Measurements from ENCODE around the gene TMEM238.

The TMEM238 gene

GRCh38 chr19:55376241-55376933 is 7.7 kb downstream of the TMEM238 start, which contains the start of gene TMEM190:
Gene TMEM190 (plus strand): TSS chr19:55376826. CDS start chr19:55376854, 28 bp downstream.
- DNase-seq: no peak

DNA sequence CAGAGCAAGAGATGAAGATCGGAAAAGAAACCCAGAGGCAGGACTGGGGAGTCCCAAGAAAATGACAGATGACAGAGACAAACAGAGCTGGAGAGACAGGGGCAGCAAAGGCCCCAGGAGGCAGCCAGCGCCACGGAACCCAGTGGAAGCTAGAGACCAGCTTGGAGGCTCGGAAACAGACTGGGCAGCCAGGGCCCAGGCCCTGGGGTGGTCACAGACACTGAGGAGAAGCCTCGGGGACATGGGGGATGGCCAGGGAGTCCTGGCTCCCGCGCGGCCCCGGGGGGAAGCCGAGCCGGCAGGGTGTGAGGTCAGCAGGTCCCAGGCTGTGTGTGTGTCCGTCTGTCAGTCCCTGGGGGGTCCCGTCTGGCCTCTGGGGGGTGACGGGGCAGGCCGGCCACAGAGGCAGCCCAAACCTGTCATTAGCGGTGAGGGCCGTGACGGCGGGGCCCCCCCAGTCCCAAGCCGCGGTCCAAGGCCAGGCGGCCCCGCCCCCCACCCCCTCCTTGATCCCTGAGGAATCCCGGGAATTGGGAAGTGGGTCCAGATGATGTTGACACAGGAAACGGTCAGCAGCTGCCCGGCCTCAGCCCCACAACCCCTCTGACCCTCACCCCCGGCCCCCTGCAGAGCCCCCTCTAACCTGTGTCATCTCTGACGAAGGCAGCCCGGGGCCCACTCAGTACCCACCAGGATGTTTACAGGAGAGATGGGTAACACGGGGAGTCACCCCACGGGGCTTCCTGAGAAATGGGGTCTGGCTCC is 9.9 kb downstream of the TMEM238 start:
- no peak for DNase-seq

- DNase-seq: no peak
These were observed 10.6 kb downstream of the TMEM238 start for GRCh38 chr19:55373306-55373992.

DNA sequence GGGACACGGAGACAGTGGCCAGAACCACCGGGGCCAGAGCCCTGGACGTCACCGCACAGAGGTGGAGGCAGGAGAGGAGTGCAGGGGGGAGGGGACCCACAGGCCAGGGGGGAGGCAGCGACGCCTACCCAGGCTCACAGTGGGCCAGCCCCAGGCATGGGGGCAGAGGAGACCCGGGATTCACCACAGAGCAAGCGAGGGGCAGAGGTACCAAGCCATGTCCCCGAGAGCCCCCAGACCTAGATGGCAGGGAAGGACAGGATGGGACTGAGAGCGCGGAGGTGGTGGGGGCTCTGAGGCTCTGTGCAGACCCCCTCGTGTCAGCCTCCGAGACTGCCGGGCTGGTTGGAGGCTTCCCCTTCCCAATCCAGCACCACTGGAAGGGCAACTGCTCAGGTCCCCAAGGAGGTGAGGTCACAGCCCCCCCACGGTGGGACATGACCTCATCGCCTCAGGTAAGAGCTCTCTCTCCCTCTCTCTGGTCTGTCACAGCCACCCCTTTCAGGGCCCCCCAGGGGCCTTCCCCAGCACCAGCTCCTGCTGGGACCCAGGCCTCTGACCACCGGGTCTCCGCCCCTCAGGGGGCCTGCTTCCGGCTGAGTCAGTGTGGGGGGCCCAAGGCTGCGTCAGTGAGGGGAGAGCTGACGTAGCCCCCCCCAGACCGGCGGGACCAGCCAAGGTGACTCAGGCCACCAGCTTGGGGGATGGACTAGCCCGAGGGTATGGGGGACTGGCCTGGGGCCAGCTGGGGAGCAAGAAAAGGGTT is 11.6 kb downstream of the TMEM238 start:
- DNase-seq: no peak

DNA sequence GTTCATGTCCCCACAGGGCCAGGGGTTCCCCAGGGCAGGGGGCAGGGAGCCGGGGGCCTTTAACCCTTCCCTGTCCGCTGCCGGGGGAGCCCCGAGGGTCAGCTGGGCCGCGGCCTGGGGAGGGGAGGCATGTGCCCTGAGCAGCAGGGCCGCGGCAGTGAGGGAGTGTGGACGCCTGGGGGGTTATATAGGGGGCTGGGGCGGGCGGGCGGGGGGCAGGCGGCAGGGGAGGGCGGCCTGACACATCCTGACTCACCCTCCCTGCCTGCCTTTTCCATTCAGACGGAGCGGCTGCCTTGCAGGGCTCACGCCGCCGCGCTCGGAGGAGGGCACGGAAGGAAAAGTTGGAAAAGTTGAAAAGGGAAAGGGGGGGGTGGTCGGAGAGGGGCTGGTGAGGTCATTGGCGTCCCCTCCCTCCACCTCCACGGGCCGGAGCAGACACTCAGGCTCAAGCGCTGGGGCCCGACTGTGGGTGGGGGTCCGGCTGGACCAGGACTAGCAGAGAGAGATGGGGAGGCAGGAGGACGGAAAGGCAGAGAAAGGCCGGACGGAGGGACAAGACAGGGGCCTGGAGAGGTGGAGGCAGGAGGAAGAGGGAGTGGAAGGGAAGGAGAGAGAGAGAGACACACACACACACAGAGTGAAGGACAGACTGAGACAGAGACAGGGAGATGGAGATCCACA is 13.6 kb downstream of the TMEM238 start, which contains the start of gene IL11:
IL11 (minus strand) TSS at position 159 of the 684 bp plus-strand sequence; CDS start at position 6, 153 bp downstream.
- no peak for DNase-seq

DNA sequence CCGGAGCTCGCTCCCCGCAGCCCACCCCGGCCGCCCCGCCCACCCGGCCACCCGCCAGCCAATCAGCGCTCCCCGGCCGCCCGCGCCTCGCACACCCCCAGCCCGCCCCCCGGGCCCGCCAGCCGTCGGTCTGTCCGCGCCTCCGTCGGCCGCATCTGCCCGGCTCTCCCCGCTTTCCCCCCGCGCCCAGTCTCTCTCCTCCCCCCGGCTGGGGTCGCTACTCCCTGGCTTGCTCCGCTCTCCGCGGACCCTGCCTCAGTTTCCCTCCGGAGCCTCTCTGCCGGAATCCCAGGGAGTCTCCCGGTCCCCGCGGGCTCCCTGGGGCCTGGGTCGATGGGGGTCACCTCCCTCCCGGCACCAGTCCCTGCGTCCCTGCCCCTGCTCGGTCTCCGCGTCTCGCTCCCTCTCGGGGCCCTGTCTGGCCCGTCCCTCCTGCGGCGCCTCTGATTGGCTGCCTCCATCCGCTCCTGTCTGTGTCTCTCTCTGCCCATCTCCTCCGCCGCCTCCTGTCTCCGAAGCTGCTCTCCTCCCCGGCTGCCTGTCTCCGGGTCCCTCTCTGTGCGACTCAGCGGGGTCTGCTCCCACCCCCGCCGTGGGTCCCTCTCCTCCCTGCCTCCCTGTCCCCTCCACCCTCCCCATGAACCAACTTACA is 14.3 kb downstream of the TMEM238 start:
- DNase-seq: no peak

DNA sequence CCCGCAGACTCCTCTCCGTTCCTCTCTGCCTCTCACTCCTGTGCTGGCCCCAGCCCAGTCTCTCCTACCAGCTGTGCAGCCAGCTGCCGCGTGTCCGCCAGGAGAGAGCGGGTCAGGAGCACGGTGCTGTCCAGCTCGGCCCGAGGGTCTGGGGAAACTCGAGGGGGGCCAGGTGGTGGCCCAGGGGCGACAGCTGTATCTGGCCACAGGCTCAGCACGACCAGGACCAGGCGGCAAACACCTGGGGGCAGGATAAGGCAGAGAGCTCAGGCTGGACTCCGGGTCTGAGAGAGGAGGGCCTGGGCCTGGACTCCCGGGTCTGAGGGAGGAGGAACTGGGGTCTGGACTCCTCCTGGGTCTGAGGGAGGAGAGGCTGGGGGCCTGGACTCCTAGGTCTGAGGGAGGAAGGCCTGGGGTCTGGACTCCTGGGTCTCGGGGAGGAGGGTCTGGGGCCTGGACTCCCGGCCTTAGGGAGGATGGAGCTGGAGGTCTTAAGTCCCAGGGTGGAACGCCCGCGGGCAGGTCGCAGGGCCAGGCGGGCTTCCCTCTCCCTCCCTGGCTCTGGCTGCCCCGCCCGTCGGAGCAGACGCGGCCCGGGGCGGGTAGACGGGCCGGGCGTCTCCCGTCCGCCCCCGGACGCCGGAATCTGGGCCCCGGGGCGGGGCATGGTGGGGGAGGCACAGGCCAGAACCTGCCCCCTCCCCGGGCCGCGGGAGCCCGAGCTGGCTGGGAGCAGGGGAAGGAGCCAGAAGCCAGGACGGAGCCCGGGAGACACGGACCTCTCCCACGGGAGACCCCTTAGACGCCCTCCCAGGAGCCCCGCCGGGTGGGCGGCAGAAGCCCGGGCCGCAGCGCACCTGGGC is 15.2 kb downstream of the TMEM238 start:
- DNase-seq: no peak

GRCh38 chr19:55368106-55368505 is 16.0 kb downstream of the TMEM238 start:
- DNase-seq: no peak

DNA sequence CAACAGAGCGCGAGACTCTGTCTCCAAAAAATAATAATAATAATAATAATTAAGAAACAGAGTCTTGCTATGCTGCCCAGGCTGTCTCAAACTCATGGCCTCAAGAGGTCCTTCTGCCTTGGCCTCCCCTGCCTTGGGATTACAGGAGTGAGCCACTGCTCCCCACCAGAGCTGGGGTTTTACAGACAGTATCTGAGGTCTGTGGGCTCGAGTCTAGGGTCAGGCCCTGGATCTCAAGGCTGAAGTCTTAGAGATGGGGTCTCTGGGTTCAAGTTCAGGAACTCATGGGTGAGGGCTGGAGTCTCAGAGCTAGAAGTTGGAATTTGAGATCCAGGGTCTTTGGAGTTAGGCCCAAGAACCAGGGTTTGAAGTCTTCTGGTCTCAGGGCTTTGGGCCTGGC is 17.3 kb downstream of the TMEM238 start:
- no peak for DNase-seq

GRCh38 chr19:55365964-55366363 is 18.1 kb downstream of the TMEM238 start:
- DNase-seq: no peak

GRCh38 chr19:55365245-55365644 is 18.8 kb downstream of the TMEM238 start:
- DNase-seq: no peak

- DNase-seq: no peak
These were observed 20.9 kb downstream of the TMEM238 start, which contains the start of gene GARIN5B for GRCh38 chr19:55362990-55363716. Gene GARIN5B (minus strand): TSS chr19:55363260. CDS start chr19:55363066, 194 bp downstream.

- DNase-seq: no peak
These were observed 21.7 kb downstream of the TMEM238 start for GRCh38 chr19:55362174-55362989.

DNA sequence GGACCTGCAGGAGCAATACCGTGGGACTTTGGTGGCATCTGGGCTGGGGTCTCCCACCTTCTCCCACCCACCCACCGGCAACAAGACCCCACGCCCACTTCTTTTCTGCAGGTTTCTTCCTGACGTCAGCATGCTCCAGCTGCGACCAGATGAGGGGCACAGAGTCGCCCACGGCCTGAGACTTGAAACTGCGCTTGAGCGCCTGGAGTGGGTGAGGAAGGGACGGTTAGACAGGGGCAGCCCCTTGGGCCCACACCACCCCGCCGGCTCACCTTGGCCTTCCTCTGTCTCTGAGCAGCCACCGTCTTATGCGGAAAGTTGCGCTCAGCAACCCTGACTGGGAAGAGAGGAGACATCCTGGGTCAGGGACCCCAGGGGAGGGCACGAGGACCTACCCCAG is 23.2 kb downstream of the TMEM238 start:
- no peak for DNase-seq

GRCh38 chr19:55358943-55359908 is 24.9 kb downstream of the TMEM238 start:
- DNase-seq: no peak

GRCh38 chr19:55358493-55358892 is 25.6 kb downstream of the TMEM238 start:
- no peak for DNase-seq

GRCh38 chr19:55355213-55355821 is 28.8 kb downstream of the TMEM238 start:
- no peak for DNase-seq

Measured in activated effector memory CD4-positive, alpha-beta T cell treated with Interleukin-2 at 50 U/mL for 16 hours (primary cell).